GDM1 (cell line): ENCODE data around the gene LMF1.

Source experiments
- DNase-seq: peaks from one replicate; lab custom pipeline; 2025; lab: John Stamatoyannopoulos, UW

The LMF1 gene

DNA sequence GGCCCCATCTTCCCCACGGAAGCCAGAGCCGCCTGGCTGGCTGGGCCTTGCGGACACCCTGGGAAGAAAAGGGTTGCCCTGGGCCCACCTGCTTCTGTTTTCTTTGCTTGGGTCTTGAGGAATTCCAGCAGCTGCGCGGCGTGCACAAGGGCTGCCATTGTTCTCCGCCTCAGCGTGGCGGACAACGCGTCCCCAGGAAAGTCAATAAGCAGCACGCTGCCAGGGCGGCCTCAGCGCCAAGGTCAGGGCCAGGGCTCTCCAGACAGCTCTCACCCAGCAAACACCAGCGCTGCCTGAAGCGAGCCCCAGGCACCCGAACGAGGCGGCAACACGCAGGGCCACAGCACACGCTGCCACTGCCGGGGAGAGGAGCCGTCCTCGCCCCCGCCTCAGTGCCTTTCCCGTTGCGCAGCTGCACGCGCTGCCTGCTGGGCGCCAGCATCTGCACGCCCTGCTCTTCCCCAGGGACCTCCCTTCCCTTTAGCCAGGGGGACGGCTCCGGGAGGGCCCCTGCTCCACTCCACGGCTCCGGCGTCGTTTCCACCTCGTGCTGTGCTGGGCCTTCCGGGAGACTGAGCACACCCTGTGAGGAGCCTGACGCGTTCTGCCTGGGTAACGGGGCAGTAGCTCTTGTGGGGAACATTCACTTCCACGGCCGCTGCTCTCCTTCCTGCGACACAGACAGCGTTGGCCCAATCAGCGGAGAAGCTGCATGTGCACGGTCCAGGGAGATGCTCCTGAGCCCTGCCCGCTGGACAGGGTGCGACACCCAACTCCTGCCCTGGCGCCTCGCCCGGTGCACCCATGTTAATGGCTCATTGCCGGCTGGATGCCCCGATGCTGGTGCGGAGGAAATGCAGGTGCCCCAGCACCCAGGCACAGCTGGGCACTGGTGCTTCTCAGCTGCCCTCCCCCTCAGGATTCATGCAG is 57.8 kb downstream of the LMF1 start:
- DNase-seq: no peak

DNA sequence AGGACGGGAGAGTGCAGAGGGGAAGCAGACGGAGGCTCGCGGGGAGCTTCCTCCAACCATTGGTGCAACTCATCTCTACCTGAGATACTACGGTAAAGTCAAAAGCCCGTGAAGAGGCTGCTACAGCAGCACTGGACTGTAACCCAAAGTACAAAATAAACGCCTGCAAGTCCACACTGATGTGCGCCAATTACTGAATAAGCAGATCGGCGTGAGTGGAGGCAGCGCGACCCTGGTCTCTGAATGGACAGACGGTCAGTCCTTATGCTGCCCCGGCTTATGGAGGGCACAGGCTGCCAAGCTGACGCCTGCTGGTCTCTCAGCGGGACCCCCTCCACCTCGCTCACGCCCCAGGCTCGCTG is 58.5 kb downstream of the LMF1 start:
- DNase-seq: no peak

DNA sequence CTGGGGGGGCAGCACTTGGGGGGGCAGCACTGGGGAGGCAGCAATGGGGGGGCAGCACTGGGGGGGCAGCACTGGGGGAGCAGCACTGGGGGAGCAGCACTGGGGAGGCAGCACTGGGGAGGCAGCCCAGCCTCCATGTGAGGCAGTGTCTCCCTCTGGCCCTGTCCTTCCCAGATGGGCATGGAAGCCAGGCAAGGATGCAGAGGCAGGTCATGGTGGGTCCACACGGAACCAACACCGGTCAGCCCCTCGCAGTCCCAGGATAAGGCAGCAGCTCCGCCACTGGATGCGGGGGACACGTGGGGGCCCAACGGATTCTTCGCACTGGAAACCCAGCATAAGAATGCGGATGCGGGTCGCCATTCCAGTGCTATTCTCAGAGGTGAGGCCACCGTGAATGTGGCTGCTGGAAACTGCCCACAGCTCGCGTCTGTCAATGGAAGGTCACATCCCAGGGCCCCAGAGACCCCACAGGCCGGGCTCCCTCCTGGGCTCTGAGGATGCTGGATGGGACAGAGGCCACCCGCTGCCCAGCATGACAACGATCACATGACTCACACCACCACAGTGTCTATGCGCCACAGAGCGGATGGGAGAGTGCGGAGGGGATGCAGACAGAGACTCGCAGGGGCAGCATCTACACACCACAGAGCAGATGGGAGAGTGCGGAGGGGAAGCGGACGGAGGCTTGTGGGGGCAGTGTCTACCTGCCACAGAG is 59.0 kb downstream of the LMF1 start:
- DNase-seq: no peak

DNA sequence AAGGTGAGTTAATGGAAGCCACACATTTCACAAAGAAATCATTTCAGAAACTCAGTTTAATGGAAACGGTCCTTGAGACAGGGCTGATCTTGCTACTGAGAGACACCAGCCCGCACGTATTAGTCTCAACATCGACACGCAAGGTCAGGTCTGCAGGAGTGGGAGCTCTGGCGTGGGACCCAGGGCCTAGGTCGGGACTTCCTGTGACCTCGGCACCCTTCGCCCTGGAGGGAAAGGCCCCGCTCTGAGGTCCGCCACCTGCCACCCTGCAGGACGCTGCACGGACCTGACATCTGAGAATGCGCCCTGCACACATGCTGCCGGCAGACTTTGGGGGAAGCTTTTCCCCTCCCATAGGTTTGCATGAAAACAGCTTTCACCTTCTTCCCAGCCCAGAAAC is 59.7 kb downstream of the LMF1 start:
- no peak for DNase-seq

DNA sequence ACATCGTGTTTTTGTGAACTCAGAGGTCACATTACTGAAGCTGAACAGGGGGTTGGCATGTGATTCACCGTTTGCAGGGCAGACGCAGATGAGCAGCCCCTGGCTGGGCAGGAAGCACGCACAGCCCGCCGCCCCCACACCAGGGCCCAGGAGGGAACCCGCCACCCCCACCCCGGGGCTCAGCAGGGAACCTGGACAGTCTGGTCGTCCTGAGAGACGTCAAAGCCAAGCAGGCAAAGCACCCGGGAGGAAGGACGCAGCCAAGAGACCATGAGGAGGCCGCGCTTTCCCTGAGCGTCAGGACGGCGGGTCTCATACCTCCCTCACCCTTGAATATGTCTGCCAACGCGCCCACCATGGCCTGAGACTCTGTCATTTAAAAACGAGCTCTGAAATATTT is 60.6 kb downstream of the LMF1 start:
- no peak for DNase-seq

DNA sequence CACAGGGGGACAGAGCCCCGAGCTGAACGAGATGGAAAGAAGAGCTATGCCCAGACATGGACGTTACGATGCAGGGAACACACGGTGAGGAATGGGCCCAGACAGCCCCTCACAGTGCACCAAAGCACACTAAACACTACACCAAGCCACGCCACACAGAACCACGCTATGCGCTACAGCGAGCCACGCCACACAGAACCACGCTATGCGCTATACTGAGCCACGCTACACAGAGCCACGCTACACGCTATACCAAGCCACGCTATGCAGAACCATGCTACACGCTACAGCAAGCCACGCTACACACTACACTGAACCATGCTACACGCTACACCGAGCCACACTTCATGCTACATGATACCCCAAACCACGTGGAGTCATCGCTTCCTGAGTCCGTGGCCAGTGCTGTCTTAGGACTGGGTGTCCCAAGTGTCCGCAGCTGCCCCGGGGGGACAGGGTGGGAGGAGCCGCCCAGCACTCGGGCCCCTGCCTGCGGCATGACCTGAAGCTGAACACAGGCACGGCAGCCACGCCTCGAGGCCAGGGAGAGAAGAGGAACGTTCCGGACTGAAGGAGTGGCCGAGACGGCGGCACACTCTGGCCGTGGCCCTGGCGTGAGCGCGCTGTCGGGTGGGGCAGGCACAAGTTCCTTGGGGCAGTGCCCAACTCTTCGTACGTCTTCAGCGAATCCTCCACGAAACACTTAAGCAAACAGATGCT is 61.3 kb downstream of the LMF1 start:
- no peak for DNase-seq

DNA sequence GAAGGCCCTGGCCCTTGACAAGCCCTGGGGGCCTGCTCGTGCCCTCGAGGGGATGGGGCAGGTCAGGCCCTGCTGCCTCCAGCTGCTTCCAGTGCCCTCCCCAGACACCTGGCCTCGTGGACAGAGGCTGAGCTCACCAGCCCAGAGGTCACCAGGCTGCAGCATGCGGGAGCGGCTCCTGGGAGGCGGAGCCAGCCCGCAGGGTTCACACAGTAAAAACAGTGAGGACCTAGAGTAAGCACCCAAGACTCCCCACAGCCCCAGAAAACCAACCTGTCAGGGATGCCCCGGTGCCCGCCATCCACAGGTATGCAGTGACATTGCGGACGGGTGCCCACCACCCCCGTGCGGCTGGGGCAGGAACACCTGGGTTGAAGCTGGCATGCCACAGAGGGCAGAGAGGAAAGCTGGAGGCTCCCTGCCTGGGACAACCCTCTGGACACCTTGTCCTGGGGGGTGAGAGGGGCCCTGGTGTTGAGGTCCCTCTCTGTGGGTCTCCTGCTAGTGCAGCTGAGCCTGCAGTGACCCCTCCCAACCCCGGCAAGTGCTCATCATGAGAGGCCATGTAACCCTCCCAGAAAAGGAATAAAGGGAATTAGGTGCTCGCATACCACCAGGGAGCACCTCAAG is 62.1 kb downstream of the LMF1 start:
- no peak for DNase-seq

DNA sequence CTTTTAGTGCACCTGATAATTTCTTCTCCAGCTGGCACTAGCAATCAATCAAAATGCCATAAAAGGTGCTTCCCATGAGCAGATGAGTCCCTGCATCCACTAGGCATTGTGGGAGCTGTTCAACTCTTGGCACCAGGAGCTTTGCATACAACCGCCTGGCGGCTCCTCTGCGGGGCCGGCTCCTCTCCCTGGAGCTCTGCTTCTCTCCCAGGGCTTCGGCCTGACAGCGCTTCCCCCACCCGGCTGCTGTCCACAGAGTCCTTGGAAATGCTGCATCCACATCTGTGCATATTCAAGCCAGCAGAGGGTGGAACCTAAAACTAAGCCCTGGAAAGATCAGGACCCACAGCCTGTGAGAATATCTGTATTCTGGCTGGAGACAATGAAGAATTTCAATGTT is 62.9 kb downstream of the LMF1 start:
- DNase-seq: no peak

DNA sequence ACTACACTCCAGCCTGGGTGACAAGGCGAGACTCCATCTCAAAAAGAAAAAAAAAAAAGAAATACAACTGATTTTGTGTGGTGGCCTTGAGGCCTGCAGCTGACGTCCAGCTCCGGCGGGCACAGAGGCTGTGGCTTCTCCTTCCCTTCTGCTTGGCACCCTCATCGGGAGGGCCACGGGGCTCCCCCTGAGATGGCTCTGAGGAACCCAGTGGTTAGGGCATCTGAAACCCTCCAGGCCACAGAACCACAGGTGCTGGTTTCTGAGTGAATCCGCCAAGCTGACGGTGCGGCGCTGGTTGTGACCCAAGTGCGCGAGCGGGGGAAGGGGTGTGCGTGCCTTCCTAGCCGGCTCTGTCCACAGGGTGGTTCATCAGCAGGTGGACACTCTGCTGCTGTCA is 63.4 kb downstream of the LMF1 start:
- DNase-seq: no peak

DNA sequence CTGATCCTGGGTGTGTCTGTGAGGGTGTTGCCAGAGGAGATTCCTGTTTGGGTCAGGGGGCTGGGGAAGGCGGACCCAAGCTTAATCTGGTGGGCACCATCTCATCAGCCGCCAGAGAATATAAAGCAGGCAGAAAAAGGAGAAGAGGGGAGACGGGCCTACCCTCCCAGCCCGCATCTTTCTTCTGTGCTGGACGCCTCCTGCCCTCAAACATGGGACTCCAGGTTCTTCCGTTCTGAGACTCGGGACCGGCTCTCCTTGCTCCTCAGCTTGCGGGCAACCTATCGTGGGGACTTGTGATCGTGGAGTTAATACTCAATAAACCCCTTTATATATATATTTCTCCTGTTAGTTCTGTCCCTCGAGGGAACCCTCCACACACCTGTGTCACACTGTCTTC is 64.5 kb downstream of the LMF1 start:
- no peak for DNase-seq

DNA sequence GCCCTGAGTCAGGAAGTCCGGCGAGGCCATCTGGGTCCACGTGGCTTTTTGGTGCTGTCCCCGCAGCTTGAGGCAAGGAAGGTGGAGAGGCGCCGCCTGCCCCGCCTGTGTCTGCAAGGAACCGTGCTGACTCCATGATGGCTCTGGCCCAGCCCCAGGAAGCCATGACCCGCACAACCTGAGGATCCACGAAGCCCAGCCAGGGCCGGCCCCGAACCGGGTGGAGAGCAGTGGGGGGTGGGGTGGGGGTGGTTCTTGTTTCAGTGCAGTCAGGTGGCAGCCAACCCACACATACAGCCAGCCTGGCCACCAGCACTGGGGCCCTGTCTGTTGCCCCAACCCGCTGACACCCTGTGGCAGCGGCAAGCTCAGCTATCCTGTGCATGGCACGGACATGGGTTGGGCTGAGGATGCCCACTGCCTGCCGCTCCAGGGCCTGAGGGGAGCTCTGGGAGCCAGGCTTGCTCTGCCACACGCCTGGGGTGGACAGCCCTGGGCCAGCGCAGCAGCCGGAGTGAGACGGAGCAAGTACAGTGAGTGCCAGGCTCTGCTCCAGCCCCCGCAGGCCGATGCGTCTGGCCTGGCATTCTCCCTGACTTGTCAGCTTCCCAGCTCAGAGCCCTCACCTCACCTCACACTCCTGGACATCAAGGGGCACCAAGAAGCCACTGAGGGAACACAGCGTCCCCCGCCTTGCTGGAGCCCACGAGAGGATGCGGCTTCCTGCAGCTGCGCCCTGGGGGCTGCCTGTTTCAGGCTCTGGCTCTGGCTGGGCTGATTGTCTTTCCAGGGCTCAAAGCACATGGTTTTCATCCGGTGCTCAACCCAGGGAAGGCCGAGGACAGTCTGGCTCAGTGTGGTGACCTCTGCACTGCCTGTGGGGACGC is 68.8 kb downstream of the LMF1 start:
- DNase-seq: no peak

DNA sequence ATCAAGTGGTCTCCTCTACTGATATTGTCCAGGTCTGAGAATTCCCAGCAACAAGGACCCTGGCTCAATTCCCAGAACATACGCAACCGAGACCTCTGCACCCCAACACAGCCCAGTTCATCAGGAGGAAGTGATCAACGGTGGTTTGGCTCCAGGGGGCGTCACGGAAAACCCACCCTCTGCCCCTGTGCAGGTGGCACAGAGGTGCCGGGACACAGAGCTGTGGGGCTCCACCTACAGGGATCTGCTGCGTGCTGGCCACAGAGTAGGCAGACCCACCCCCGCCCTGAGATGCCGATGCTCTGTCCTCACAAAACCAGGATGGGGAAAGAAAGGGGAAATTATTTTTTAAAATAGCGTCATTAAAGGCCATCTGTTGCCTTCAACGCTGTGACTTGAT is 69.6 kb downstream of the LMF1 start:
- no peak for DNase-seq

DNA sequence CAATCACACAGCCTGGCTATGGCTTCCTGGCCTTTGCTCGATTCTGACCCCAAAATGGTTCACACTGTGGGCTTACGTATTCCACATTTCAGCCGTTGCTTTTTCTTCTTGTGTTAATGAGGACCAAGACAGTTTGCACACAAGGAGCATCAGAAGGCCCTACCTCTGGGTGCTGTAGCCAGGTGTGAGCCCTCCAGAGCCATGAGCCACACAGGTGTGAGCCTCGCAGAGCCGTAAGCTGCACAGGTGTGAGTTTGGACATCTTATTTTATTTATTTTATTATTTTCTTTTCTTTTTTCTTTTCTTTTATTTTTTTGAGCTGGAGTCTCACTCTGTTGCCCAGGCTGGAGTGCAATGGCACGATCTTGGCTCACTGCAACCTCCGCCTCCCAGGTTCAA is 70.6 kb downstream of the LMF1 start:
- DNase-seq: no peak

DNA sequence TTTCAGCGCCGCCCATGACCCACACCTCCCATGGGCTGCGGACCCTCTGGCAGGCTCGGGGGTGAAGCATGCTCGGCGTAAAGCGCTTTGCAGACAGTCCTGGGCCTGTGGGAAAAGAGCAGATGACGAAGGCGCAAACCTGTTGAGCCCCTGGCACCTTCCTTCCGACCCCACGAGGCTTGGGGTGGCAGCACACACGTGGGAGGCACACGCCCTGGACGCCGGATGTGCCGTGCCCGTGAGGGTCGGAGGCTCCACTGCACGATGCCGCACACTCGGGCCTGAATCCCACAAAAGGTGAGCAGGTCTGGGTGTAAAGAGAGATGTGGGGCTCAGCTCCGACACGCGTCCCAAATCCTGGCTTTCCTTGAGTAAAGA is 71.1 kb downstream of the LMF1 start:
- no peak for DNase-seq

DNA sequence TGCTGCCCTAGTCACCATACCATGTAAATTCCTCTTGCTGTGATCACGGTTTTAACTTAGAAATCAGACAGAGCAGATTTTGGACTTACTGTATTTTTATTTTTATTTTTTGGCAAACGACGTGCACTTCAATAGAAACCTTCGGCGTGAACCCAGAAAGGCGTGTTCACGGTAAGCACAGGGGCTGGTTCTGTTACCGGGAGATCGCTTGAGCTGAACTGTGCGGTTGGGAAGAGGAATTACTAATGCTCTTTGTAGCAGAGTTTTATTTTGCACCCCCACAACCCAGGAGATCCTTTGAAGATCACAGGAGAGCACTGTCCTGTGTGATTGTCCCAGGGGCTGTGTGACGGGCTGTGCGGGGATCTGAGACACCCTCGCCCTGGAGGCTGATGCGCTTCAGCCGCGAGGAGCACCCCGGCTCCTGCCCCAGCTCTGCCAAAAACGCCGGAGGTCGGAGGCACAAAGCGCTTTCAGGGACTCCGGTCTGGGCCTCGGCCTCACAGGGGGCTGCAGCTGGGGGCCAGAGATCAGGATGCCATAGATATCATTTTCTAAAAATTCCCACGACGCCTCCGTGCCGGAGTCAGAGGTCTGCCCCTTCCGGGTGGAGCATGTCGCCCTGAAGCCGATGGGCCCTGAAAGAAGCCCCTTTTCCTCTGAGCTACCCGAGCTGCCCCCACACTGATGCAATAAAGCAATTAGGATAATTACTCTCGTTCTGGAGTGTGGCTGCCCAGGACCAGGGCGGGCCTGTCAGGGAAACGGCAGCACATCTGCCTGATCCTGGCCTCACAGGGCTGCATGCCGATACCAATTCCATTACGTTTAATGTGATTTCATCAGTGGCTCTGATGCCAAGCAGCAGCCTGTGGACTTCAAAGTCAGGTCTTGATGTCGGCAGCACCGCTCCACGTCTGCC is 71.8 kb downstream of the LMF1 start:
- DNase-seq: no peak

DNA sequence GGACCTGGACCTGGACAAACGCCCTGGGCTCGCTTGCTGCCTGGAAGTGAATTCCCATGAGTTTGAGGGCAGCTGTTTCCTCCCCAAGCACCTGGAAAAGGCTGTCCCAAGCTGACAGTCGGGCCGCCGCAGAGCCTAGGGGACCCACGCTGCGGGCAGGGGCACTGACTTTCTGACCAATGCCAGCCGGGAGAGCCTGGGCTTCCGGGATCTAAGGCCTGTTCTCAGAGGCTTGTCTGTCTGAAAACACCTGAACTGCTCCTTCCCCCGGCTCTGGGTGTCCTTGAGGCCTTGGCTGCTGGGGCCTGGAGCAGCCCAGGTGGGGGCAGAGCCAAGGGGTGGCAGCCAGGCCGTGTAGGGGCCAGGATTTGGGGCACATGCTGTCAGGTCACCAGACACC is 72.6 kb downstream of the LMF1 start:
- no peak for DNase-seq

DNA sequence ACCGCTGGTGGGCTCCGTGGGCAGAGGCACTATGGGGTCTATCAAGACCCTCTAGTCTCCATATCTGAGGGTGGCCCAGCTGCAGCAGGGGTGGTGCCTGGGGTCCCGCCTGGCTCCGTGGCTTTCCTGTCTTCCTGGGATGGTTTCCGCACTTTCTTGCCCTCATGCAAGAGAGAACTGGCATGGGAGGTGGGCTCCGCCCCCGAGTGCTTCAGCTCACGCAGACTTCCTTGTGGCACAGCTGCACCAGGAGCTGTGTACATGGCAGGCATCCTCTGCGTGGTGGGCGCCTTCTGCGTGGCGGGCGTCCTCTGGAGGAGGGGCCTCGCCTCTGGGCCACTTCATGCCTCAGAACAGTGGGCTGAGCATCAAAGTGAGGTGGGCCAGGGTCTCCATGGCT is 73.1 kb downstream of the LMF1 start:
- no peak for DNase-seq

DNA sequence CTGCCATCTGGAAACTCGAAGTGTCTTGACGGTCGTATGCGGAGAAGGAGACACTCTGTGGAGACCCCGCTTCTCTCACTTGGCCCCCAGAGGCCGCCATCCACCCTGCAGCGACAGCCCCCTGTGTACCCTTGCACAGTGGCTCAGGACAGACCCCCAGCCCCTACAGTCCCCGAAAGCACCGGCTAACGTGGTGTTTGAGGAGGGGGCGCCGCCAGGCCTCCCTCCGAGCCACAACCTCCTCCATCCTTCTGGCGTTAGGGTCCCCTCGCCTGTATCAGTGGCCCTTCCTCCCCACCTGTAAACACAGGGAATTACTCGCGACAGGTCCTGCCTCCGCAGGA is 73.6 kb downstream of the LMF1 start:
- DNase-seq: no peak

DNA sequence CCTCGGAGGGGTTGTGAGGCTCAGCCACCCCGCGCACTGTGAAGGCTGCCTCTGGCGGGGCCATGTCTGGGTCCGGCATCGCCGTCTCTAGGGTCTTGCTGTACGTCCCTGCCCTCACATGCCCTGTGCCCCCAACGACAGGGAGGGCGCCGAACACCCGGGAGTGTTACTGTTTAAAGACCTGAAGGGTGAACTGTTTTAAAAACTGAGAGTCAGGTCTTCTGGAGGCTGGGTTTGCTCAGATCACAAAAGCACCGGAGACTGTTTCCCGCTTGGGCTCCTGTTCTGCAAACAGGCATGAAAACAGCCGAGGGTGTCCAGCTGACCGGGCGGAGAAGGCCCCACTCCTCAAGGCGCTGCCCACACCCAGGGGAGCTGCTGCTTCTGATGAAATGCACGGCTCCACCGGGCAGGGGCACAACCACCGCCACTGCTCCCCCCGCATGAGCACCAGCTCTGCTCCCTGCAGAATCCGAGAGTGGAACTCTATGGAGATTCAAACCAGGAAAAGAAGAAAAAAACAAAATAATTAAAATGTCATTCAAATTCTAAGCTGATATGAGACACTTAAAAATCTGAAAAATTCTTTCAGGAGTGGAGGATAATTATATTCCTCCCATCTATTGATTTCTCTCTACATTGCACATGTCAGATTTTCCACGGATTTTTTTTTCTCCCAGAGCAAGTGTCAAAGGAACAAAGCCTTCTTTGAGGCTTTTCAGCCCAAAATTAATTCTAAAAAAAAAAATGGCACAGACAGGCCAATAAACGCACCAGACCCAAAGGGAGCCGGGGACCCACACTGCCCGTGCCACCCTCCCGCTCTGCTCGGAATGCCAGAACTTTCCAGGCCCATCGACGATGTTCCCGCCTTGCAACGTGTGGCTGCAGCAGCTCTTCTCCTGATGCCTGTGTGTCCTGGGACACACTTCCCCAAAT is 74.3 kb downstream of the LMF1 start:
- DNase-seq: no peak
